OCI-LY7 (cell line): ENCODE results near the gene CHD9.

Experiments used
- EZH2phosphoT487 ChIP-seq: fragments of 200-600 bp; sonication (generic); IDR thresholded peaks from 2 replicates; pipeline ENCODE4 v1.6.1; 2018; ENCODE audit warnings: low read depth, borderline replicate concordance, mild to moderate bottlenecking, mixed run types, antibody characterized with exemption, low read length, moderate library complexity, mixed read lengths
- TF ChIP-seq, protein P1 (sequence below): fragments of 200-600 bp; sonication (generic); conservative IDR thresholded peaks from 2 replicates; pipeline ENCODE4 v1.5.1; 2014; ENCODE audit warnings: mild to moderate bottlenecking, antibody characterized with exemption, low read length, moderate library complexity, mixed read lengths

GRCh38 chr16:53029971-53030370, 24.8 kb upstream of the CHD9 start:
- TF ChIP-seq, protein P1, sequence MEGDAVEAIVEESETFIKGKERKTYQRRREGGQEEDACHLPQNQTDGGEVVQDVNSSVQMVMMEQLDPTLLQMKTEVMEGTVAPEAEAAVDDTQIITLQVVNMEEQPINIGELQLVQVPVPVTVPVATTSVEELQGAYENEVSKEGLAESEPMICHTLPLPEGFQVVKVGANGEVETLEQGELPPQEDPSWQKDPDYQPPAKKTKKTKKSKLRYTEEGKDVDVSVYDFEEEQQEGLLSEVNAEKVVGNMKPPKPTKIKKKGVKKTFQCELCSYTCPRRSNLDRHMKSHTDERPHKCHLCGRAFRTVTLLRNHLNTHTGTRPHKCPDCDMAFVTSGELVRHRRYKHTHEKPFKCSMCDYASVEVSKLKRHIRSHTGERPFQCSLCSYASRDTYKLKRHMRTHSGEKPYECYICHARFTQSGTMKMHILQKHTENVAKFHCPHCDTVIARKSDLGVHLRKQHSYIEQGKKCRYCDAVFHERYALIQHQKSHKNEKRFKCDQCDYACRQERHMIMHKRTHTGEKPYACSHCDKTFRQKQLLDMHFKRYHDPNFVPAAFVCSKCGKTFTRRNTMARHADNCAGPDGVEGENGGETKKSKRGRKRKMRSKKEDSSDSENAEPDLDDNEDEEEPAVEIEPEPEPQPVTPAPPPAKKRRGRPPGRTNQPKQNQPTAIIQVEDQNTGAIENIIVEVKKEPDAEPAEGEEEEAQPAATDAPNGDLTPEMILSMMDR, result no peak
- TF ChIP-seq EZH2phosphoT487, result no peak
